DMS153 (cell line): Measurements from ENCODE around the gene ACR.
A peak's percentile ranks its signal among the peaks of the same experiment; 100 is the strongest.

ENCODE experiments used
- DNase-seq: peaks from one replicate; lab custom pipeline; 2025; lab: John Stamatoyannopoulos, UW

The ACR gene

DNA sequence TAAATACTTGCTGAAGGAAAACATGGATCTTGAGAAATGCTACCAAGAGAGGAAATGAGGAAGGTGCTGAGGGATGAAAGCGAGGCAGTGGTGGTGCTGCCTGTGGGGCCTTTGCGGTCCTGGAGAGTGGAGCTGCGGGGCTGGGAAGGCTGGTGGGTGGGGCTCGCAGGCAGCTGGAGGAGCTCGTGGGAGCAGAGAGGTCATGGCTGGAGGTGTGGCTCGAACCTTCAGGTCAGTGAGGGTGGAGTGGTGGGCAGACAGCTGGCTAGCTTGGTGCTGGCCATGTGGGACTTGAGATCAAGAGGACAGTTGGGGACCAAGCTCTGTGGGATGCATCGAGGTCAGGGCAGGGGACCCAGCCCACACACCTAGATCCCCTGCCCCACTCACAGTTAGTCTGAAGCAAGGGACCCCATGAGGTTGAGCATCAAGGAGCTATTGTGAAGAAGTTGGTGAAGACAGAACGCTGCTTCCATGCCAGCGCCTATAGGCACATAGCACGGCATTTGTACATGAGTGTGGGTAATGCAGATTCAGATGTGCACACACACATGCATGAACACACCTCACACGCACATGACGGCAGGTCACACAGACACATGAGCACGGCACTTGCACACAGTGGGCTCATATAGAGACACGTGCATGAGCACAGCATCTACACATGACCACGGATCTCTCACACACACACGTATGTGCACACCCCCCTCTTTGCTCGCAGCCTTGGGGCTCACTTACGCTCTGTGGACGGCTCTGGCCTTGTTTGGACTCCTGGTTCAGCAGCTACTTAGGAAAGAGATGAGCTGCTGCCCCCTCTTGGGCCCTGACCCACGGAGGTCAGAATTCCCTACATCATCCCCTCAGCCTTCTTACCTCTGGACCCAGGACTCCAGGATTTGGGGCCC, 34.9 kb upstream of the ACR start:
- DNase-seq = no peak

DNA sequence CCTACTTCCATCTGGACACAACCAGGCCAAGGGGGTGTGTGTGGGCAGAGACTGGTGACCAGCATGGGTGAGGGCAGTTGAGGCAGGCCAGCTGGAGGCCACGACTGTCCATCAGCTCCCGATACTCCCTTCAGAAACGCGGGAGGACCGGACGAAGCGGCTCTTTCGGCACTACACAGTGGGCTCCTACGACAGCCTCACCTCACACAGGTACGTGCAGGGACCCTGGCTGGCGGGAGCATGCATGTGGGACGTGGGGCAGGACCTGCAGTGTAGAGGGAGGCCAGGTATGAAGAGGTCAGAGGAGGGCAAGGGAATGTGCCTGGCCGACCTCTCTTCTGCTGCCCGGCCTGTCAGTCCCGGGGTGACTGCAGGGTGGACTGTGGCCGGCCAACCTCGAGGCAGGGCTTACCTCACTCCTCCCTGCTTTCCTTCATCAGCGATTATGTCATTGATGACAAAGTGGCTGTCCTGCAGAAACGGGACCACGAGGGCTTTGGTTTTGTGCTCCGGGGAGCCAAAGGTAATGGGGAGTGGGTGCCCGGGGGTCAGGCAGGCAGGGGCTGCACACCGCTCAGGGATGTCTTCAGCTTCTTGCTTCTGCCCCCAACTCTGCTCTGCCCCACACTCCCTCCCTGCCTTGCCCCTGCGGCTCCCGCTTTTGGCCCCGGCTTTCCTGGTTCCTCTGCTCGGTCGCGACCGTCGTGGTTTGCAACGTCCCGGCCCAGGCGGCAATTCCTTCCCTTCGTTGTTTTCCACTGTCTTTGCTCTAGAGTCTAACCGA, 34.1 kb upstream of the ACR start:
- no peak for DNase-seq

DNA sequence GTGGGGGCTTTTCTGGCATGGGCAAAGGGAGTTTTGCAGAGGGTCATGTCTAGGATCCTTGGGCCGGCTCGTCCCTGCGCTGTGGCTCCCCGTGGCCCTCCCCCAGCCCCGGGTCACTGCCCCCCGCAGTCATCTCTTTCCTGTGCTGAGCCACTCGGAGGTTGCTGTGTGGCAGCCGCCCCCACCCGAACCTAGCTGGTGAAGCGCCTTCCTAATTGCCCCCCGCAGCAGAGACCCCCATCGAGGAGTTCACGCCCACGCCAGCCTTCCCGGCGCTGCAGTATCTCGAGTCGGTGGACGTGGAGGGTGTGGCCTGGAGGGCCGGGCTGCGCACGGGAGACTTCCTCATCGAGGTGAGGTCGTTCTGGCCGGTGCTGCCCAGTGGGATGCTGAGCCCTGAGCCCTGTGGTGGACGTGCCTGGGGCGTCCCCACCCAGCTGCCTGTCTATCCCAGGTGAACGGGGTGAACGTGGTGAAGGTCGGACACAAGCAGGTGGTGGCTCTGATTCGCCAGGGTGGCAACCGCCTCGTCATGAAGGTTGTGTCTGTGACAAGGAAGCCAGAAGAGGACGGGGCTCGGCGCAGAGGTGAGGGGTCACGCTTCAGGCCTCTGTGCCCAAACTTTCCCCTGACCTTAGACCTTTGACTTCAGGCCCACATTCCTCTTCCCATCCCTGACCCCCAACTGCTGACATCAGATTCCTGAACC, 33.3 kb upstream of the ACR start:
- no peak for DNase-seq

DNA sequence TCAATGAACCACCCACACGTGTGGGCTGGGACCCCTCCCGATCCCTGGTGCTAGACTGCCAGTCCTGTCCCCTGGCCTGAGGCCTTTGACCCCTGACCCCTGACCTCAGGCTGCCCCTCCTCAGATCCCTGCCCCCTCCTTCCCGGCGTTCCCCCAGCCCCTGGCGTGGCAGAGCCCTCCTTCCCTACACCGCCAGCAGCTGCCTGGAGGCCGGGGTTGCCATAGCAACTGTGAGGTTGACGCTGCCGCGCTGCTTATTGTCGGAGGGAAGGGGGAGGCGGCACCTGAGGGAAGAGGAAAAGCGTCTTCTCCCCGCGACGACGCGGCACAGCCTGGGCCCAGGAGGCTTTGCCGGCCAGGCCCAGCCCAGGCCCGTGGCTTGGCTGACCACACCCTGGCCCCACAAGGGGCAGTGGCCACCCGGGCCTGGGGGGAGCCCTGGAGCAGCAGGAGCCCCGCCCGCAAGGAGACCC, 32.7 kb upstream of the ACR start:
- DNase-seq = peak; percentile 79

DNA sequence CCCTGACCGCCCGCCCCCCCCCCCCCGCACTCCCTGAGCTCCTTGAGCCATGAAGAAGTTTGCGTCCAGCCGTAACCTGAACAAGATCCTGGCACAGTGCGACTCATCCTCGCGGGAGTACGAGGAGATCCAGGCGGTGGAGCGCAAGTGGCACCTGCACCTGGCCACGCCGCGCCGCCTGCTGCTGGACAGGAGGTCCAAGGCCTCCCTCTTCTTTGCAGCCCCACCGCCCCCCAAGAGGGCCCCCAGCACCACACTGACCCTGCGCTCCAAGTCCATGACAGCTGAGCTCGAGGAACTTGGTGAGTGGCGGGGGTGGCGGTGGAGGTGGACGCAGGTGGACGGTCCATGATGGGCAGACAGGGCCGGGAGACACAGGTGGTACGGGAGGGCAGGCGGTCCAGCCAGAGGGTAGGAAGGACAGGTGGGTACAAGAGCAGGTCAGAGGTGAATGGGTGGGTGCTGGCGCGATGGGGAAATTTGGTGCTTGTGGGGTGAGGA, 32.1 kb upstream of the ACR start:
- no peak for DNase-seq

DNA sequence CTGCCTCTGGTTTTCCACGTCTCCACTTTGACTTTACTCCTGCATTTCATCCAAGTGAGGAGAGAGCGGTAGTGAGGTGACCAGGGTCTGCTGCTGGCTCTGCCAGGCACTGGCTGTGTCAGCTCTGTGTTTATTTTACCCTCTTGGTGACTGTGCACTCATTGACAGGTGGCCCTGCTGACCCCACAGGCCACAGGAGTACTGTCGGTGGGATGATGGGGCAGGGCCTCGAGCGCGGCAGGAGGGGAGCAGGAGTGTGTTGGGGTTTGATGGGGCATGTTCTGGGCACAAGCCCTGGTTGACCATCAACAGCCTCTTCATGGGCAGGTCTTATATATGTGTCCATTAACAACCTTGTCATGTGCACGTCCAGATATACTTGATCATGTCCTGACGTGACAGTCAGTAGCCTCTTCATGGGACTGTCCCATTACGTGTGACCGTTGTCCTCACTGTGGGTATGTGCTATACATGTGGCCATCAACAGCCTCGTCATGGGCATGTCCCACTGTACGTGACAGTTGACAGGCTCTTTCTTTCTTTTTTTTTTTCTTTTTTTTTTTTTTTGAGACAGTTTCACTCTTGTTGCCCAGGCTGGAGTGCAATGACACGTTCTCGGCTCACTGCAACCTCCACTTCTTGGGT, 31.4 kb upstream of the ACR start:
- DNase-seq = no peak

DNA sequence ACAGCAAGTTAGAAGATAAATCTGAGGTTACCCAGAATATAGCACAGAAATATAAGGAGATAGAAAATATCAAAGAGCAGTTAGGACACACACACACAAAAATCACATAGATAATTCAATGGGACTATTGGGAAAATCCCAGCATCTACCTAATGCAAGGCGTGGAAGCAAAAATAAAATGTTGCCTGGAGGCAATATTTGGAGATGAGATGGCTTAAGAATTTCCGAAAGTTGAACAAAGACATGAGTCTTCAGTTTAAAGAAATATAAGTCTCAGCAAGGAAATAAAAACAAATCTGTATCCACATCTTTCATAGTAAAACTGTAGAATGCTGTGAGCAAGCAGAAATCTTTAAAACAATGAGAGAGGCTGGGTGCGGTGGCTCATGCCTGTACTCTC, 29.5 kb upstream of the ACR start:
- no peak for DNase-seq

DNA sequence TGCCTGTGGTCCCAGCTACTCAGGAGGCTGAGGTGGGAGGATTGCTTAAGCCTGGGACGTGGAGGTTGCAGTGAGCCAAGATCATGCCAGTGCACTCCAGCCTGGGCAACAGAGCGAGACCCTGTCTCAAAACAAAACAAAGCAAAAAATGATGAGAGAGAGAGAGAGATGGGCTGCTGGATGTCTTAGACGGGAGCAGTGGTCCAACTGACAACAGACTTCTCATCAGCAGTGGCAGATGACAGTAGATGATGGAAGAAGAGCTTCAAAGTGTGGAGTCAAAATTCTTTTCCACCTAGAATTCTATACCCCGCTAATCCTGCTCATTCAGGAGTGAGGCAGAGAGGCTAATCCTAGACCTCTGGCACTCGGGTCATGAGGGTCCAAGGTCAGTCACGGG, 29.0 kb upstream of the ACR start:
- DNase-seq = no peak

DNA sequence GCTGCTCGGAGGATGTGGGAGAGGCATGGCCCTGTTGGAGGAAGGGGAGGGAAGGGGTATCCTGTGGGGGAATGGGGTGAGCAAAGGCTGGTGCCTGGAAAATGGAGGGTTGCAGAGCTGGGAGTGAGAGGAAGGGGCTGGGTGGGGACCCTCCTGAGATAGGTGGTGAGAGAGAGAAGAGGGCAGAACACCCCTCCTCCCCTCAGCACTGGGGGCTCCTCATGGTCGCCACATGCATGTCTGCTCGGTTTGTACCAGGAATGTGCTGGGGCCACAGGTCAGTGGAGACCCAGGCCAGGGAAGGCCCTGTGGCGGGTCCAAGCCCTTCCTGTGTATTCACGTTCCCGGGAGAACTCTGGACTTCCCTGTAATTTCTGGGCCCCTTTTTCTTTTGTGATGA, 27.8 kb upstream of the ACR start:
- DNase-seq = no peak

DNA sequence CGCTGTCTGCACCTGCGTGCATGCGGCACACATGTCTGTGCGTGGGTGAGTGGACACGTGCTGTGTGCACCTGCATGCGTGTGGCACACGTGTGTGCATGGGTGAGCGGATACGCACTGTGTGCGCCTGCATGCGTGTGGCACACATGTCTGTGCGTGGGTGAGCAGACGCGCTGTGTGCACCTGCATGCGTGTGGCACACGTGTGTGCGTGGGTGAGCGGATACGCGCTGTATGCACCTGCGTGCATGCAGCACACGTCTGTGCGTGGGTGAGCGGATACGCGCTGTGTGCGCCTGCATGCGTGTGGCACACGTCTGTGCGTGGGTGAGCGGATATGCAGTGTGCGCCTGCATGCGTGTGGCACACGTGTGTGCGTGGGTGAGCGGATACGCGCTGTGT, 27.1 kb upstream of the ACR start:
- no peak for DNase-seq

DNA sequence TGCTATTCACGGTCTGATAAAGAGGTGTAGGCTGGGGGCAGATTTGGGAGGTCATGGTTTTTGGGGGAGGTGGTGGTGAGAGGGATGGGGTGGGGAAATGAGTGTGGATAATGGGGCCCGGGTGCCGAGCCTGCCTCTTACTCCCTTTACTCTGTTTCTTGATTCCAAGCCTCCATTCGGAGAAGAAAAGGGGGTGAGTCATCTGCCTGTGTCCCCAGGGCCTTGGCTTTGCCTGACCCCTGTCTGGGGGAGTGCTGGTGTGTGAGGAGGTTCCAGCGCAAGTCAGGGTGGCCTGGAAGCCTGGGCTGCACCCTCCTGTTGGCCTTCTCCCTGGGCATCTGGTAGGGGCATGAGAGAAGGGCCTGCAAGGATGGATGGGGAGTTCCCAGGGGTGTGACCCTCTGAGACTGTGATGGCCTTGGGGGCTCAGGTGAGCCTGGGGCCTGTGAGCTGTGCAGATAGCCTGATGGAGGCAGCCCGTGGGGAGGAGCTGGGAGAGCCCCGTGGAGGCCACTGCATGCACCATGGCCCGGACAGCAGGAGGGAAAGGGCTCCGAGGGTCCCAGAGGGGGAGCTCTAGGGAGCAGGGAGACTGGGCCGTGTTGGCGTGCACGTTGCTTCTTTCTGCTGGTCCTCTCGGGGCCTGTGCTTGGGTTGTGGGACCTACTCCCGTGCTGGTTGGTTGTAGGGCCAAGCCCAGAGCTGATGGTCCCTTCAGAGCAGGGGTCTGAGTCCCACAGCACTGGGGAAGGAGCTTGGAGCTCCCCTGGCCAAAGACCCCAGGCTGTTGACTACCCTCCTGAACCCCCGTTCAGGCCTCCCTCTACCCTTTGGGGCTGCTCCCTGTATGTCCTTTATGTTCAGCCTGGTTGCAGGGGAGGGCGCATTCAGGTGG, 26.3 kb upstream of the ACR start:
- no peak for DNase-seq

DNA sequence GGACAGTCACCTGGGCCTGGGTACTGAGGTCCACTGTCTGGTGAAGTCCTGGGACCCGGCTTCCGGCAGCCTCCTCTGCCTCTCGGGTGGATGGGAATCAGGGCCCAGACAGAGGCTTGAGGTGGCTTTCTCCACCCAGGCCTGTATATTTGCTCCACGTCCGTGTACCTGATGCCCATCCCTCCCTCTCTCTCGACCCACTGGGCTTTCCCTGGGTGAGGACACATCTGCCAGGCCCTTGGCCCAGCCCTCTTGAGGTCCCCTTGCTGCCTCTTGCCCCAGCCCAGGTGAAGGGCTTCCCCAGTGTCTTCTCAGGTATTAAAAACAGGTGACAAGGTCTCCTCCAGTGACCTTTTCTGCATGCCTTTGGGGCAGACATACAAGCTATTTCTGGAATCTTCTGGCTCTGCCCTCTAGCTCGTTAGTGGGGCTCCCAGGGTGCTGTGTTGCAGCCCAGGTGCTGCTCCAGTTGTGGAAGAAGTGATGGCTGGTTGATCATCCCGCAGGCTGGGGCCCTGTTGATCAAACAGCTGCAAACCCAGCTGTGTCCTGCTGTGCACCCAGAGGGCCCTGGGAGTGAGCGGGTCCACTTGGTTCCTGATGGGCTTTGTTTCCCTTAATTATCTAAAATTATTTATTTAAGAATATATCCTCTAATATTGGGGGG, 25.5 kb upstream of the ACR start:
- DNase-seq = no peak

DNA sequence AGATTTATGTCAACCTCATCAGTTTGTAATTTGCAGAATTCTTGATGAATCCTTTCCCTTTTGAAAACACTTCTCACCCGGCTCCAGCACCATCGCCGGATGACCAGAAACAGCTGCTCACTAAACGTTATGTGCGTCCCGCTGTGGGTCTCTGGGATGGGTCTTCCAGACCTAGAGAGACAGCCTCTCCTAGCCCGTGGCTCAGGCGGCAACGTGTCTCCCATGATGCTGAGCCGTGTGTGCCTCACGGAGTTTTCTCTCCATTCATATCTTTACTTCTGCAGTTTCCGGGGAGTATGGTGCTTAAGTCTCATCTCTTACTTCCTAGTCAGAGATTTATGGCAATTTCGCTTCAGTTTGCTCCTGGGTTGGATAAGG, 25.0 kb upstream of the ACR start:
- DNase-seq = no peak

DNA sequence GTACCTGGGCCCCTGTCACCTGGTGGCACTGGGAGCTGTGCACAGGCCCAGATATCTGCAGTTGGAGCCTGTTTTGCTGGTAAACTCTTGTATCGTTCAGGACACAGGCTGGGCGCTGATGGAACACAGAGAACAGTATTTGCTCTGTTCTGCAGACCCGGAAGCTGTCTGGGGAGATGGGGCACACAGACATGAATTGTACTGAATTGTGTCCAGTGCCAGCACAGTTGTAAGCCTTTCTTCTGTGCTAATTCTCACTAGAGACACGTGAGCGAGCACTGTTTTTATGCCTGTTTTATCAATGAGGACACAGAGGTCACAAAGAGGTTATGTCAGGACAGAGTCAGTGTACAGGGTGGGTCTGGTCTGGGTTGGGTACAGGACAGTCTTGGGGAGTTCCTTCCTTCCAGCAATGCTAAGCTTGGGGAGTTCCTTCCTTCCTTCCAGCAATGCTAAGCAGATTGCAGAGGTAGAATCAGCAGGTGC, 24.4 kb upstream of the ACR start:
- DNase-seq = no peak

DNA sequence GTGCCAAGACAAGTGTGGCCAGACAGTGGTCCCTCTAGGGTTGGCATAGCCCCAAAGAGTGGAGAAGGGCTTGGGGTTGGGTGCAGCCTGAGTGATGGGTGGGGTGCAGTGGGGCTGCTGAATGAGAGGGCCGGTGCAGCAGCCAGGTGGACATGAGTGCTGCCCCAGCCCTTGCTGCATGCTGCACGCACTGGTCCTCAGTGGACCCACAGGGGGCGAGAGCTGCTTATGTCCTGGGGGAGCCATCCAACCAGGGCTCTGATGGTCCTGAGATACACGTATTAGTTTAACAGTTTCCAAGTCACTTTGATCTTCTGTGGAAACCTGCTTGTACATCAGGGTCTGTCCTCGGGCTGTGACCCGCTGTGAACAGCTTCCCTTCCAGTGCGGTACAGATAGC, 23.9 kb upstream of the ACR start:
- no peak for DNase-seq

DNA sequence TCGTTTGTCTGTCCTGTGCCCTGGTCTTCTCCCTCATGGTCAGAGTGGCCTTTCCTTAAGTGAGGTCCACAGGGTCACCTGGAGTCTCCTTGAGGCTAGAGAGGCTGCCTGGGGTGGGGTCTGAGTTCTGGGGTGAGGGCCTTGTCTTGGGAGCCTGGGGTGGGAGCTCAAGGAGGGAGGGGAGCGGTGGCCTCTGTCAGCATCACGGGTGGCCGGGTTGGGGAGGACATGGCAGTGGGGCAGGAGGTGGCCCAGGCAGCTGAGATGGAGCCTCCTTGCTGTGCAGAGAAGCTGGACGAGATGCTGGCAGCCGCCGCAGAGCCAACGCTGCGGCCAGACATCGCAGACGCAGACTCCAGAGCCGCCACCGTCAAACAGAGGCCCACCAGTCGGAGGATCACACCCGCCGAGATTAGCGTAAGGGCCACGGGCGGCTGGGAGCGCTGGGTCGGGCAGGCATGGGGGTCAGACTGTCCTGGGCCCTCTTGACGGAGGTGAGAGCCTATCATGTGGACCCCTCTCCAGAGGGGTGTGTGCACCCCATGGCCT, 23.3 kb upstream of the ACR start:
- DNase-seq = no peak

DNA sequence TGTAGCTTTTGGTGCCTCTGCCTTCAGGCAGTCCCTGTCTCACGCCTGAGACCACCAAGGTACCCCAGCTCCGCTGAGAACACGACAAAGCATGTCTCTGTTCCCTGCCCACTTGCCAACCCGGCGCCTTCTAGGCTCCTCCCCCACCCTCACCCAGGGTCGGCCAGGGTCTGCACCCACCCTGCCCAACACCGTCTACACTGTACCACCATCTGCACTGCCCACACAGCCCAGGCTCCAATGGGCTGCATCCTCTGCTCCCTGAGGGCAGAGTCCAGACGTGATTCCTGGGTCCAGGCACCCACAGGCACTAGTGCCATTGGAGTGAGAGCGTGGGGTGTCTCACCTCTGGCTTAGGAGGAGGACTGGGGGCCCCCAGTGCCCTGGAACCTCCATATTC, 22.8 kb upstream of the ACR start:
- no peak for DNase-seq

DNA sequence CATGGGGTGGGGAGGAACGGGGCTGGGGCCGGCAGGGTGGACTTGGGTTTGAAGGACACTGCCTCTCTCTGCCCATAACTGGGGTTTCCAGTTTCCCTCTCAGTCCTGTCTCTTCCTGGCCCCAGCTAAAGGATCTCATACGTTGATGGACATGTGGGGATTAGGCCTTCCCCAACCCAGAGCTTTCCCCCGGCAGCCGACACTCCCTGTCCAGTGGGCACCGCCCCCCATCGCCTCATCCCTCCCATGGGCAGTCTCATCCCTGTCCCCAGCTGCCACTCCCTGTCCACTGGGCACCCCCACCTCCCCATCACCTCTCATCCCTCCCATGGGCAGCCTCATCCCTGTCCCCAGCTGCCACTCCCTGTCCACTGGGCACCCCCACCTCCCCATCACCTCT, 22.2 kb upstream of the ACR start:
- DNase-seq = no peak

DNA sequence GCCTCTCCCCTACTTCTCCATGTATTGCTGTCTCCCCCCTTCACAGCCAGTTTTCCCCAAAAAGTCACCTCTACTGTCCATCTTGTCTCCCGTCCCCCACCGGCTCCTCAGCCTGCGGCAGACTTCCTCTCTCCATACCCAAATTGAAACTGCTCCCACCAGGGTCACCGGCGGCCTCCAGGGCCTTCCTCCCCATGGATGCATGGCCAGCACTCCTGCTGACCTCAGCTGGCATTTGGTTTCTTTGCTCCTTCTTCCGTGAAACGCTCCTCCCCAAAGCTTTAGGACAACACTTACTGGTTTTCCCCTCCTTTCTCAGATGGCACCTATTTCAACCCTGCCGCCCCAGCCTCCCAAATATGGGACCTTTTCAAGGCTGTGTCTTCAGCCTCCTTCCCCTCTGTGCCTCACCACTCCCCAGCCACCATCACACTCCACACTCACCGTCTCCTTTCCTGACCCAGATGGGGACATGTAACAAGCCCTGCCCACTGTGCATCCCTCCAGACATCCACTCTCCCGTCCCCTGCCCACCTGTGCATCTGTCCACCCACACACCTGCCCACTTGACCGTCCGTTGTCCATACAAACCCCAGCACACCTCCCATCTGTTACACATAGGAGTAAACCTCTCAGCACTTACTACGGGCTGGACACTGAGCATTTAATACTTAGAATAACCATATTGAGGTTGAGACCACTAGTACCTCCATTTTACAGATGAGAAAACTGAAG, 21.5 kb upstream of the ACR start:
- no peak for DNase-seq
